Measurements from ENCODE around the gene ZNF580. TPM values are rescaled to one million over a fixed set of nuclear protein-coding genes. Genes with fewer than 3 reads are reported as not detected.

ZNF580 gene
- total RNA-seq, 1 donor from 2014 or later: 38.3 TPM

DNA sequence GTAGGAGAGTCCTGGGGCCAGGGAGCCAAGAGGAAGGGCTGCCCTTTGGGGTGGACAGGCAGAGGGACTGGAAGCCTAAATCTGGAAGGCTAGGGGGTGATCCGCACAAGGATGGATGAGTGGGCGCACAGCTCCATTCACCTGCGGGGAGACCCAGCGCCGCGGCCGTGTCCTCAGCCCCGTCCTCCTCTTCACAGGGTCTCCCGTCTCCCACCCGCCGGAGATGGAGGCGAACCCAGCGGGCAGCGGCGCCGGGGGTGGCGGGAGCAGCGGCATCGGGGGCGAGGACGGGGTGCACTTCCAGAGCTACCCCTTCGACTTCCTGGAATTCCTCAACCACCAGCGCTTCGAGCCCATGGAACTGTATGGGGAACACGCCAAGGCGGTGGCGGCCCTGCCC lies 27.4 kb upstream of the ZNF580 start:
- intact Hi-C loops (cut with micrococcal nuclease): no loop called here
- Mint-ChIP-seq H3K27ac (no peak overlapping the region), H3K36me3 (ENCODE audit: low read depth) (peaks cover 44% of the 10 kb centered on the region), H3K9me3 (no peaks in the 10 kb centered on the region), H3K4me3 (no peak overlapping the region), H3K27me3 (no peaks in the 10 kb centered on the region), H3K4me1 (peaks cover 20% of the 10 kb centered on the region)
- DNase-seq: no peak

DNA sequence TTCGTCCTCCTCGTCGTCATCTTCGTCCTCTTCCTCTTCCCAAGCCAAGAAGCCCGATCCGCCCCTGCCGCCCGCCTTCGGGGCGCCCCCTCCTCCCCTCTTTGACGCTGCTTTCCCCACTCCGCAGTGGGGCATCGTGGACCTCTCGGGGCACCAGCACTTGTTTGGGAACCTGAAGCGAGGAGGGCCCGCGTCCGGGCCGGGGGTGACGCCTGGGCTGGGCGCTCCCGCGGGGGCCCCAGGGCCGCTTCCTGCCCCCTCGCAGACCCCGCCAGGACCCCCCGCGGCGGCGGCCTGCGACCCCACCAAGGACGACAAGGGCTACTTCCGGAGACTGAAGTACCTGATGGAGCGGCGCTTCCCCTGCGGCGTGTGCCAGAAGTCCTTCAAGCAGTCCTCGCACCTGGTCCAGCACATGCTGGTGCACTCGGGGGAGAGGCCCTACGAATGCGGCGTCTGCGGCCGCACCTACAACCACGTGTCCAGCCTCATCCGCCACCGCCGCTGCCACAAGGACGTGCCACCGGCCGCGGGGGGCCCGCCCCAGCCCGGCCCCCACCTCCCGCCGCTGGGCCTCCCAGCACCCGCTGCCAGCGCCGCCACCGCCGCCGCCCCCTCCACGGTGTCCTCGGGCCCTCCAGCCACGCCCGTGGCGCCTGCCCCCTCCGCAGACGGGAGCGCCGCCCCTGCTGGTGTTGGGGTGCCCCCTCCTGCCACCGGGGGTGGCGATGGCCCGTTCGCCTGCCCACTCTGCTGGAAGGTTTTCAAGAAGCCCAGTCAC lies 26.7 kb upstream of the ZNF580 start:
- intact Hi-C loops (cut with micrococcal nuclease): no loop called here
- Mint-ChIP-seq H3K9me3 (no peaks in the 10 kb centered on the region), H3K27me3 (no peaks in the 10 kb centered on the region), H3K4me3 (no peak overlapping the region), H3K36me3 (ENCODE audit: low read depth) (peaks cover 43% of the 10 kb centered on the region), H3K27ac (no peak overlapping the region), H3K4me1 (peaks cover 17% of the 10 kb centered on the region)
- DNase-seq: no peak

DNA sequence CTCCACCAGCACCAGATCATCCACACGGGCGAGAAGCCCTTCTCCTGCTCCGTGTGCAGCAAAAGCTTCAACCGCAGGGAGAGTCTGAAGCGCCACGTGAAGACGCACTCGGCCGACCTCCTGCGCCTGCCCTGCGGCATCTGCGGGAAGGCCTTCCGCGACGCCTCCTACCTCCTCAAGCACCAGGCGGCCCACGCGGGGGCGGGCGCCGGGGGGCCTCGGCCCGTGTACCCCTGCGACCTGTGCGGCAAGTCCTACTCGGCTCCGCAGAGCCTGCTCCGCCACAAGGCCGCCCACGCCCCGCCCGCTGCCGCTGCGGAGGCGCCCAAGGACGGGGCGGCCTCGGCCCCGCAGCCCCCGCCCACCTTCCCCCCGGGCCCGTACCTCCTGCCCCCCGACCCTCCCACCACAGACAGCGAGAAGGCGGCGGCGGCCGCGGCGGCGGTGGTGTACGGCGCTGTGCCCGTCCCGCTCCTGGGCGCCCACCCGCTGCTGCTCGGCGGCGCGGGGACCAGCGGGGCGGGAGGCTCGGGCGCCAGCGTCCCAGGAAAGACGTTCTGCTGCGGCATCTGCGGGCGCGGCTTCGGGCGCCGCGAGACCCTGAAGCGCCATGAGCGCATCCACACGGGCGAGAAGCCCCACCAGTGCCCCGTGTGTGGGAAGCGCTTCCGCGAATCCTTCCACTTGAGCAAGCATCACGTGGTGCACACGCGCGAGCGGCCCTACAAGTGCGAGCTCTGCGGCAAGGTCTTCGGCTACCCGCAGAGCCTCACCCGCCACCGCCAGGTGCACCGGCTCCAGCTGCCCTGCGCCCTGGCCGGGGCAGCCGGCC lies 25.9 kb upstream of the ZNF580 start:
- H3K27me3 Mint-ChIP-seq: no peaks in the 10 kb centered on the region
- intact Hi-C loops (cut with micrococcal nuclease): no loop called here
- DNase-seq: no peak
- no peak overlapping the region for H3K4me3 Mint-ChIP-seq
- no peak overlapping the region for H3K27ac Mint-ChIP-seq
- H3K9me3 Mint-ChIP-seq: no peaks in the 10 kb centered on the region
- peaks cover 35% of the 10 kb centered on the region for H3K36me3 Mint-ChIP-seq (ENCODE audit: low read depth)
- peaks cover 17% of the 10 kb centered on the region for H3K4me1 Mint-ChIP-seq

DNA sequence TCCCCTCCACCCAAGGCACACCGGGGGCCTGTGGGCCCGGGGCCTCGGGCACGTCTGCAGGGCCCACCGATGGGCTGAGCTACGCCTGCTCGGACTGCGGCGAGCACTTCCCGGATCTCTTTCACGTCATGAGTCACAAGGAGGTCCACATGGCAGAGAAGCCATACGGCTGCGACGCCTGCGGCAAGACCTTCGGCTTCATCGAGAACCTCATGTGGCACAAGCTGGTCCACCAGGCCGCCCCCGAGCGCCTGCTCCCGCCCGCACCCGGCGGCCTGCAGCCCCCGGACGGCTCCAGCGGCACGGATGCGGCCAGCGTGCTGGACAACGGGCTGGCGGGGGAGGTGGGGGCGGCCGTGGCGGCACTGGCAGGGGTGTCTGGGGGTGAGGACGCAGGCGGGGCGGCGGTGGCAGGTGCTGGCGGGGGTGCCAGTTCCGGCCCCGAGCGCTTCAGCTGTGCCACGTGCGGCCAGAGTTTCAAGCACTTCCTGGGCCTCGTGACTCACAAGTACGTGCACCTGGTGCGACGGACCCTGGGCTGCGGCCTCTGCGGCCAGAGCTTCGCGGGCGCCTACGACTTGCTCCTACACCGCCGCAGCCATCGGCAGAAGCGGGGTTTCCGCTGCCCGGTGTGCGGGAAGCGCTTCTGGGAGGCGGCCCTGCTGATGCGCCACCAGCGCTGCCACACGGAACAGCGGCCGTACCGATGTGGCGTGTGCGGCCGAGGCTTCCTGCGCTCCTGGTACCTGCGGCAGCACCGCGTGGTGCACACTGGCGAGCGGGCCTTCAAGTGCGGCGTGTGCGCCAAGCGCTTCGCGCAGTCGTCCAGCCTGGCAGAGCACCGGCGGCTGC lies 25.0 kb upstream of the ZNF580 start:
- intact Hi-C loops (cut with micrococcal nuclease): no loop called here
- Mint-ChIP-seq H3K4me3 (no peak overlapping the region), H3K4me1 (peaks cover 23% of the 10 kb centered on the region), H3K36me3 (ENCODE audit: low read depth) (peaks cover 29% of the 10 kb centered on the region), H3K27ac (no peak overlapping the region), H3K9me3 (no peaks in the 10 kb centered on the region), H3K27me3 (no peaks in the 10 kb centered on the region)
- no peak for DNase-seq

DNA sequence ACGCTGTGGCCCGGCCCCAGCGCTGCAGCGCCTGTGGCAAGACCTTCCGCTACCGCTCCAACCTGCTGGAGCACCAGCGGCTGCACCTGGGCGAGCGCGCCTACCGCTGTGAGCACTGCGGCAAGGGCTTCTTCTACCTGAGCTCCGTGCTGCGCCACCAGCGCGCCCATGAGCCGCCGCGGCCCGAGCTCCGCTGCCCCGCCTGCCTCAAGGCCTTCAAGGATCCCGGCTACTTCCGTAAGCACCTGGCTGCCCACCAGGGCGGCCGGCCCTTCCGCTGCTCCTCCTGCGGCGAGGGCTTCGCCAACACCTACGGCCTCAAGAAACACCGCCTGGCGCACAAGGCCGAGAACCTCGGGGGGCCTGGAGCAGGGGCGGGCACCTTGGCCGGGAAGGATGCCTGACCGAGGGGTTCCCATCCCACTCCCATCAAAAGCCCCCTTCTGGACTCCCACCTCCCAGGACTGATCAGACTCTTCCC lies 24.4 kb upstream of the ZNF580 start:
- Mint-ChIP-seq H3K4me1 (peaks cover 22% of the 10 kb centered on the region), H3K4me3 (no peak overlapping the region)

DNA sequence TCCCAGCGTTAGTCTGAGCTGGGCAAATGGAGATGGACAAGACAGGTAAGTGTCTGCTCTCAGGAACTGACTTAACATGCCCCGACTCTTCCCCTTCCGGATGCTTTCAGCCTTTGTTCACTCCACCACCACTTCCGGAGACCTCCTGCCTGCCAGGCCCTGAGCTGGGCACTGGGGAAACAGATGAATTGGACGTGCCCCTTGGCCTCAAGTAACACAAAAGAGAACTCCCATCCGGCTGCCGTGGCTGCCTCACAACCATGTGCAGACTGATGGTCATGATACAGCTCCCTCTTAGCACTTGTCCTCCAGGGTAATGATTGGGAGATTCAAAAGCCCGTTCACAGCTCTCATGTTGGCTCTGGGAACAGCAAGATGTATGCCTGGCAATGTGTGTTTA lies 23.4 kb upstream of the ZNF580 start:
- Mint-ChIP-seq H3K9me3 (no peaks in the 10 kb centered on the region), H3K27me3 (no peaks in the 10 kb centered on the region), H3K27ac (no peak overlapping the region), H3K4me3 (no peak overlapping the region), H3K36me3 (ENCODE audit: low read depth) (peaks cover 18% of the 10 kb centered on the region), H3K4me1 (peaks cover 16% of the 10 kb centered on the region)
- DNase-seq: no peak
- intact Hi-C loops (cut with micrococcal nuclease): no loop called here

More for the DNA sequence above, 24.4 kb upstream of the ZNF580 start:
- Mint-ChIP-seq H3K9me3 (no peaks in the 10 kb centered on the region), H3K36me3 (ENCODE audit: low read depth) (peaks cover 25% of the 10 kb centered on the region), H3K27me3 (no peaks in the 10 kb centered on the region), H3K27ac (no peak overlapping the region)
- intact Hi-C loops (cut with micrococcal nuclease): no loop called here
- DNase-seq: no peak

DNA sequence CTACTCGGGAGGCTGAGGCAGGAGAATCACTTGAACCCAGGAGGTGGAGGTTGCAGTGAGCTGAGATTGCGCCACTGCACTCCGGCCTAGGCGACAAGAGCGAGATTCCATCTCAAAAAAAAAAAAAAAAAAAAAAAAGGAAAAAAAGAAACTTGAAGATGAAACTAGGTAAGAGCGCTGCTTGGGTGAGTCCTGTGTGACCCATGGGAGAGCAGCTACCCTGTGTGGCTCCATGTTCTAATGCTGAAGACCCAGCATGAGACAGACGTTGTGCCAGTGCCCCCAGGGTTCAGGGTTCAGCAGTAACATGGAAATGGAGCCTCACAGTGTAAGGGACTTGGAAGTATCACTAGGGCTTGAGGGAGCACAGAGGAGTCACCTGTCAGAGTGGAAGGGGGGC lies 22.4 kb upstream of the ZNF580 start:
- intact Hi-C loops (cut with micrococcal nuclease): no loop called here
- no peak overlapping the region for H3K27ac Mint-ChIP-seq
- H3K27me3 Mint-ChIP-seq: no peaks in the 10 kb centered on the region
- peaks cover 11% of the 10 kb centered on the region for H3K36me3 Mint-ChIP-seq (ENCODE audit: low read depth)
- H3K4me1 Mint-ChIP-seq: peaks cover 12% of the 10 kb centered on the region
- no peak for DNase-seq
- H3K4me3 Mint-ChIP-seq: no peak overlapping the region
- H3K9me3 Mint-ChIP-seq: no peaks in the 10 kb centered on the region

DNA sequence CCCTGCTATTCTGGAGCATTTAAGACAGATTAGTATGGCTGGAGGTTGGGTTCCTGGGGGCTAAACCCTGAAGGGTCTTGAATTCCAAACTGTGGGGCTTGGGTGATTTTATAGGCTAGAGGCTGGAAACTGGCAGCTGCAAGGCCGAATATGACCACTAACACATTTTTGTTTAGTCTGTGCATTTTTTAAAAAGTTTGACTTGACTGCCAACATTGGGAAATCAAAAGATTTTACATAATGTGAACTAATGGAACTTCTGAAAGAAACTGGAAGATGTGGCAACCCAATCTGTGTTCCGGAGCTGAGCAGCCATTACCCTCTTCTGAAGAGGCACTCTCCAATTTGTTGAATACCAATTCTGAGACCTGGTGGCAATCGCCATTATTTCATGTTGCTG lies 21.5 kb upstream of the ZNF580 start:
- intact Hi-C loops (cut with micrococcal nuclease): no loop called here
- Mint-ChIP-seq H3K27me3 (no peaks in the 10 kb centered on the region), H3K4me1 (peaks cover 17% of the 10 kb centered on the region), H3K4me3 (no peak overlapping the region), H3K27ac (no peak overlapping the region), H3K9me3 (no peaks in the 10 kb centered on the region), H3K36me3 (ENCODE audit: low read depth) (peaks cover 11% of the 10 kb centered on the region)
- no peak for DNase-seq

DNA sequence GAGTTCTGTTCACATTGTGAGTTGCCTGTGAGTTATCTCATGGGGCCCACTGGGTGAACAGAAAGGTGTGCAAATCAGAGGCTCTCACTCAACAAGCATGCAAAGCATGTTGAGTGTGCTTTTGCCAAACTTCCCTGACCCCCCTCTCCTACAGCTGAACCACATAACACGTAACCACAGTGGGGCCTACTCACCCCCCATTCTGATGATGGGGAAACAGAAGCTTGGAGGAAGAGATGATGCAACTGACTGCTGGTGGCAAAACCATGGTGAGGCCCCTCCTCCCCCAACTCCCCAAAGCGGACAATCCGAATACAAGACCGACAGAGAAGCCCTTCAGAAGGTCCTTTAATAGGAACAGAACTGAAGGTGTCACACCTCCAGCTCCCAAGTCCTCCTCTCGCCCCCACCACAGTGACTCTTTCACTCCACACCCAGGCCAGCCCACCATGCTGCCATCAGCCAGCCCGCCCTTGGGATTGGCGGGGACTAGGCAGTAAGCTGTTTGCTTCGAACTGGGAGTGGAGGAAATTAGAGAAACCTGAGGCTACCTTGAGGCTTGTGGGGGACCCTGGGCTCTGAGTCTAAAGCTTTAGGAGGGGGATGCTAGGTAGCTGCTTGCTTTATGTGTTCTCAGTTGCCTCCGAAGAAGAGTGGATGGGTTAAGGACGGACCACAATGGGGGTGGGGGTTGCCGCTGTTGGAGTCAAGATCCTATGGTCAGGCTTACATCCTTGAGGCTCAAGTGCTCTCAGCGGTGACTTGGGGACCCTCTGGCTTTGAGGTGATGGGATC lies 20.2 kb upstream of the ZNF580 start:
- H3K4me1 Mint-ChIP-seq: peaks cover 26% of the 10 kb centered on the region
- no peak for DNase-seq
- H3K4me3 Mint-ChIP-seq: no peak overlapping the region
- H3K27me3 Mint-ChIP-seq: no peaks in the 10 kb centered on the region
- H3K27ac Mint-ChIP-seq: no peak overlapping the region
- no peaks in the 10 kb centered on the region for H3K9me3 Mint-ChIP-seq
- intact Hi-C loops (cut with micrococcal nuclease): loop anchor here (5.0 to 10.0 kb wide), 2 partner anchors 38 to 1156 kb away; partner anchors contain the start of genes LENG9 and ZNF579
- H3K36me3 Mint-ChIP-seq (ENCODE audit: low read depth): peaks cover 11% of the 10 kb centered on the region

DNA sequence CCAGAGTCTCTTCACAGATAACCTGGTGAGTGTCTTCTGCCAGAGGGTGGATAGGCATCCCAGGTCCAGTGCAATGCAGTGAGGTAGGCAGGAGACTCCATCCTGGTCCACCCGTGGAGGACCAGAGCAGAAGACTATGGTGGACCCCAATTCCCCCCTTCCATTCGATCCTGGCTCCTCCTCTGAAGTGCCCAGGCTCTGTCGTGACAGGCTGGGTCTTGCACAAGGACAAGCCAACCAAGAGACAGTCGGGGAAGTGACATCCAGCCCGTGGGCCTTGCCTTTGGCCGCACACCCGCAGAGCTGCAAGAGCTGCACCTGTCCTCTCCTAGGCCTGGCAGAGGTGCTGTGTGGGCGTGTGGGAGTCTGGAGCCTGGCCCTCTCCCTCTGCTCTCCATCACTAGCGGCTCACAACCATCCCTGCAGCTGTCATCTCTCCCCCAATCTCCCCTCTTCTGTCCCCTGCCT lies 19.6 kb upstream of the ZNF580 start:
- Mint-ChIP-seq H3K9me3 (no peaks in the 10 kb centered on the region), H3K27me3 (no peaks in the 10 kb centered on the region), H3K4me1 (peaks cover 30% of the 10 kb centered on the region), H3K36me3 (ENCODE audit: low read depth) (peaks cover 11% of the 10 kb centered on the region), H3K27ac (no peak overlapping the region), H3K4me3 (no peak overlapping the region)
- DNase-seq: no peak
- intact Hi-C loops (cut with micrococcal nuclease): loop anchor here (5.0 to 10.0 kb wide), 2 partner anchors 39 to 1156 kb away; partner anchors contain the start of genes LENG9 and ZNF579

DNA sequence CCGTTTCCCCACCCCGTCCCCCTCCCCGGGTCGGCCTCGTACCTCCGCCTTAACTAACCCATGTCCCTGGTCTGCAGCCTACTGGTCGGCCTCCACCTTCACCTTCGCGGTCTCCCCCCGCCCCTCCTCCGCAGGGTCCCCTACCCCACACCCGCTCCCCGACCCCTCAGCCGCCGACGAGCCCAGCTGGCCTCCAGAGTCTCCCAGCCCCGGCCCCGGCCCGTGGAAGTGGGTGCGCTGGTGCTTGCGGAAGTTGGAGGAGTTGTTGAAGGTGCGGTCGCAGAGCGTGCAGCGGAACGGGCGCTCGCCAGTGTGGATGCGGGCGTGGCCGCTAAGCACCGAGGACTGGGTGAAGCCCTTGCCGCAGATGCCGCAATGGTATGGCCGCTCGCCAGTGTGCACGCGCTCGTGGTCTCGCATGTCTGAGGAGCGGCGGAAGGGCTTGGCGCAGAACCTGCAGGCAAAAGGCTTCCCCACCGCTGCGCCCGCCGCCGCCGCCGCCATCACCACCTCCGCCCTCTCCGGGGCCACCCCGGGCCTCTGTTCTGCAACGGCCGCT lies 19.1 kb upstream of the ZNF580 start:
- Mint-ChIP-seq H3K4me3 (no peak overlapping the region), H3K36me3 (ENCODE audit: low read depth) (peaks cover 10% of the 10 kb centered on the region), H3K27ac (no peak overlapping the region), H3K27me3 (peaks cover under 1% of the 10 kb centered on the region), H3K4me1 (peaks cover 35% of the 10 kb centered on the region), H3K9me3 (no peaks in the 10 kb centered on the region)
- DNase-seq: no peak
- intact Hi-C loops (cut with micrococcal nuclease): loop anchor here (5.0 to 10.0 kb wide), 2 partner anchors 39 to 1157 kb away; partner anchors contain the start of genes LENG9 and ZNF579

DNA sequence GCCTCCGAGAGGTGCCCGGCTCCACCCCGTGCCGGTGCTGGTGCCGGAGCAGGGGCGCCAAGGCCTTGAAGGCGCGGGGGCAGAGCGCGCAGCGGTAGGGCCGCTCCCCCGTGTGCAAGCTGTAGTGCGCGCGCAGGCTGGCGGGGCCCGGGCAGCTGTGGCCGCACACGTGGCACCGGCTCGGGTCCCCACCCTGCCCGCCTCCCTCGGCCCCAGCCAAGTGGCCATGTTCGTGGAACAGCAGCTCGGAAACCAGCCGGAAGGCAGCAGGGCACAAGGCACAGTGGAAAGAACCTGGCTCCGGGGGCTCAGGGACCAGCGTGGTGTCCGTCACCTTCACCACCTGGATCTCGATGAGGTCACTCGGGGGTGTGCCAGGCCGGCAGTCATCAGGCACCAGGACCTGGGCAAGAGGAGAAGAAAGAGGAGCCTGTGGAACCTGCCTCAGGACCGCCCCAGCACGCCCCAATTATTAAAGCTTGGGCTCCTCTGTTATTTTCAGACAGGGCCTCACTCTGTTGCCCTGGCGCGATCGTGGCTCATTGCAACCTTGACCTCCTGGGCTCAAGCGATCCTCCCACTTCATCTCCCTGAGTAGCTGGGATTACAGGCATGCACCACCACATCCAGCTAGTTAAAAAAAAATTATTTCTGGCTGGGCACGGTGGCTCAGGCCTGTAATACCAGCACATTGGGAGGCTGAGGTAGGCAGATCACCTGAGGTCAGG lies 18.4 kb upstream of the ZNF580 start:
- Mint-ChIP-seq H3K36me3 (ENCODE audit: low read depth) (peaks cover 5% of the 10 kb centered on the region), H3K27me3 (peaks cover 3% of the 10 kb centered on the region), H3K27ac (no peak overlapping the region), H3K4me3 (no peak overlapping the region), H3K9me3 (no peaks in the 10 kb centered on the region), H3K4me1 (peaks cover 40% of the 10 kb centered on the region)
- intact Hi-C loops (cut with micrococcal nuclease): loop anchor here (5.0 to 10.0 kb wide), 2 partner anchors 40 to 1158 kb away; partner anchors contain the start of genes LENG9 and ZNF579
- DNase-seq: no peak

All from activated CD4-positive, alpha-beta T cell treated with anti-CD3 and anti-CD28 coated beads, Interleukin-2, amount 10 ng/mL, durations not matched to agents 24 days and 14 days (primary cell).